Breast epithelium (tissue), 4 donors: ENCODE results near the gene NR1H2. TPM values are rescaled to one million over a fixed set of nuclear protein-coding genes. Genes with fewer than 3 reads are reported as not detected.
"Not testable (repeated sequence)": the region's sequence is repeated elsewhere in the genome, so short reads cannot be mapped to it uniquely, and the experiment has no call there.

Experiments
- DNase-seq, 2 donors: peaks; one replicate each; pipeline ENCODE4 v3.0.0-alpha.2; 2019; ENCODE audit warnings: low spot score in 2 of 2
- H3K27ac ChIP-seq, 2 donors: fragments of 200-600 bp; sonication (generic) in 1 of 2; one replicate each; pipeline ENCODE4 v1.5.1; 2016 to 2019; ENCODE audit warnings: mild to moderate bottlenecking in 1 of 2
- H3K27me3 ChIP-seq, 2 donors: fragments of 200-600 bp; sonication (generic) in 1 of 2; one replicate each; pipeline versions ENCODE4 v1.5.1 to v1.6.0; 2017 to 2019; ENCODE audit warnings: control low read depth in 1 of 2, mild to moderate bottlenecking in 1 of 2
- H3K36me3 ChIP-seq: fragments of 200-600 bp; one replicate; pipeline ENCODE4 v1.5.1; 2019
- H3K4me1 ChIP-seq, 2 donors: fragments of 200-600 bp; sonication (generic); one replicate each; pipeline ENCODE4 v1.5.1; 2016 to 2019; ENCODE audit warnings: control low read depth in 1 of 2
- H3K4me3 ChIP-seq, 3 donors: fragments of 200-600 bp; sonication (generic); 1 replicate in 2 of 3; 2 replicates in 1 of 3; pipeline ENCODE4 v1.5.1; 2016 to 2019; ENCODE audit warnings: mild to moderate bottlenecking in 3 of 3, moderate library complexity in 2 of 3
- H3K9me3 ChIP-seq, 2 donors: fragments of 200-600 bp; sonication (generic) in 1 of 2; one replicate each; pipeline ENCODE4 v1.5.1; 2016 to 2019; ENCODE audit warnings: control low read depth in 1 of 2
- CTCF ChIP-seq, 3 donors: fragments of 450-650 bp; IDR thresholded peaks; one replicate each; pipeline ENCODE4 v1.5.1; 2016 to 2017; ENCODE audit warnings: antibody characterized with exemption in 3 of 3, mild to moderate bottlenecking in 3 of 3, moderate library complexity in 3 of 3
- POLR2A ChIP-seq: fragments of 450-650 bp; IDR thresholded peaks from one replicate; pipeline ENCODE4 v1.6.1; 2016; ENCODE audit warnings: antibody characterized with exemption, mild to moderate bottlenecking, moderate library complexity
- POLR2AphosphoS5 ChIP-seq, 3 donors: sonication (generic); formaldehyde crosslinking; IDR thresholded peaks; one replicate each; pipeline ENCODE4 v1.6.1; 2017; ENCODE audit warnings: antibody characterized with exemption in 3 of 3
- intact Hi-C: fragments of 100-400 bp; cut with DNase I; formaldehyde crosslinking; loops from one replicate; pipeline ENCODE4 v1.15.1; 2023; ENCODE audit warnings: low total_unique reads
- total RNA-seq, 3 donors: library from RNA; depleted of rRNA; stranded (reverse); fragments of >200 nt; gene quantifications; one replicate each; pipeline ENCODE4 v1.1.0, GENCODE V29; 2016

Gene NR1H2
- total RNA-seq, 3 donors from 2014 or later: 71.0 to 105 (median 87.5) TPM

- Histone ChIP-seq H3K9me3 (no peaks in the 10 kb centered on the region), H3K36me3 (no peaks in the 10 kb centered on the region), H3K4me1 (peaks cover 3 to 13% of the 10 kb centered on the region in 2 donors), H3K4me3 (peak within 1 kb of the TSS; percentile 27 to 66 (median 47)), H3K27me3 (peaks cover 3 to 28% of the 10 kb centered on the region in 2 donors), H3K27ac (peak within 1 kb of the TSS; percentile 71 to 76)
- peak; percentile 100 for DNase-seq
- TF ChIP-seq CTCF (IDR thresholded peaks at IDR 0.05) (no peak), POLR2AphosphoS5 (IDR thresholded peaks at IDR 0.05) (peak in 1 of 3 donors; percentile 29), POLR2A (no peak)
- intact Hi-C loops: no loop called here
Measured at GRCh38 chr19:50329146-50329925, 46.9 kb upstream of the NR1H2 start, which contains the start of gene KCNC3. Gene KCNC3, minus strand, starts transcription at chr19:50329377. Its CDS starts 295 bp downstream, at chr19:50329082.

GRCh38 chr19:50329926-50330294, 46.3 kb upstream of the NR1H2 start:
- H3K36me3 ChIP-seq, DNase-seq, H3K9me3 ChIP-seq, intact Hi-C loops: not testable (repeated sequence)
- Histone ChIP-seq H3K27ac (peak overlapping the region; percentile 71 to 76), H3K4me1 (peaks cover 3 to 13% of the 10 kb centered on the region in 2 donors), H3K4me3 (peak overlapping the region in 2 of 3 donors; percentile 47 to 66), H3K27me3 (peaks cover 3 to 28% of the 10 kb centered on the region in 2 donors)

- Histone ChIP-seq H3K9me3 (no peaks in the 10 kb centered on the region), H3K4me1 (peaks cover 3 to 13% of the 10 kb centered on the region in 2 donors), H3K36me3 (no peaks in the 10 kb centered on the region), H3K4me3 (peak overlapping the region; percentile 11 to 53 (median 47)), H3K27me3 (peaks cover 3 to 28% of the 10 kb centered on the region in 2 donors), H3K27ac (peak overlapping the region; percentile 7 to 76)
- peak; percentile 73 to 81 for DNase-seq
- intact Hi-C loops: no loop called here
- TF ChIP-seq POLR2AphosphoS5 (IDR thresholded peaks at IDR 0.05) (no peak), CTCF (IDR thresholded peaks at IDR 0.05) (no peak), POLR2A (no peak)
Measured at GRCh38 chr19:50330365-50331078, 45.7 kb upstream of the NR1H2 start.

- intact Hi-C loops: no loop called here
- peaks cover 0 to 5% of the 10 kb centered on the region in 2 donors for H3K4me1 ChIP-seq
- no peak for DNase-seq
- no peaks in the 10 kb centered on the region for H3K36me3 ChIP-seq
- H3K27ac ChIP-seq: peak overlapping the region; percentile 88 to 91
- H3K9me3 ChIP-seq: no peaks in the 10 kb centered on the region
- peaks cover 3 to 28% of the 10 kb centered on the region in 2 donors for H3K27me3 ChIP-seq
- H3K4me3 ChIP-seq: peak overlapping the region; percentile 11 to 76 (median 62)
- TF ChIP-seq POLR2A: no peak
- TF ChIP-seq CTCF (IDR thresholded peaks at IDR 0.05): no peak
- no peak for TF ChIP-seq POLR2AphosphoS5 (IDR thresholded peaks at IDR 0.05)
Measured at GRCh38 chr19:50331221-50331993, 44.9 kb upstream of the NR1H2 start.

GRCh38 chr19:50331994-50332243, 44.3 kb upstream of the NR1H2 start:
- Histone ChIP-seq H3K27ac (peak overlapping the region; percentile 88 to 91), H3K9me3 (no peaks in the 10 kb centered on the region), H3K27me3 (peaks cover 3 to 26% of the 10 kb centered on the region in 2 donors), H3K36me3 (no peaks in the 10 kb centered on the region), H3K4me1 (peaks cover 0 to 5% of the 10 kb centered on the region in 2 donors), H3K4me3 (peak overlapping the region in 2 of 3 donors; percentile 62 to 76)
- no peak for TF ChIP-seq POLR2A
- no peak for TF ChIP-seq CTCF (IDR thresholded peaks at IDR 0.05)
- no peak for TF ChIP-seq POLR2AphosphoS5 (IDR thresholded peaks at IDR 0.05)
- intact Hi-C loops: no loop called here
- no peak for DNase-seq
